Endothelial cell (in vitro differentiated cells): ENCODE data around the gene COL4A1. TPM values are rescaled to one million over a fixed set of nuclear protein-coding genes. Genes with fewer than 3 reads are reported as not detected.

Experiments
- DNase-seq: peaks from one replicate; pipeline ENCODE4 v3.0.0; 2021; ENCODE audit warnings: low spot score
- H3K27ac Mint-ChIP-seq: one replicate; pipeline ENCODE4 v1.8.0; 2021; ENCODE audit warnings: mixed read lengths, inconsistent platforms; ENCODE audit not compliant: unreplicated experiment
- H3K27me3 Mint-ChIP-seq: one replicate; pipeline ENCODE4 v1.8.0; 2021; ENCODE audit warnings: mild to moderate bottlenecking, moderate library complexity, mixed read lengths, inconsistent platforms; ENCODE audit not compliant: unreplicated experiment
- H3K36me3 Mint-ChIP-seq: one replicate; pipeline ENCODE4 v1.8.0; 2021; ENCODE audit warnings: mild to moderate bottlenecking, low read depth, mixed read lengths, inconsistent platforms; ENCODE audit not compliant: unreplicated experiment
- H3K4me1 Mint-ChIP-seq: one replicate; pipeline ENCODE4 v1.8.0; 2021; ENCODE audit warnings: mild to moderate bottlenecking, mixed read lengths, inconsistent platforms; ENCODE audit not compliant: unreplicated experiment
- H3K4me3 Mint-ChIP-seq: one replicate; pipeline ENCODE4 v1.8.0; 2021; ENCODE audit warnings: mild to moderate bottlenecking, mixed read lengths, inconsistent platforms; ENCODE audit not compliant: unreplicated experiment
- H3K9me3 Mint-ChIP-seq: one replicate; pipeline ENCODE4 v1.8.0; 2021; ENCODE audit warnings: mixed read lengths, inconsistent platforms; ENCODE audit not compliant: unreplicated experiment
- CTCF ChIP-seq: fragments of 200-600 bp; sonication (generic); IDR thresholded peaks from one replicate; pipeline ENCODE4 v1.5.0; 2021; ENCODE audit warnings: antibody characterized with exemption; ENCODE audit not compliant: unreplicated experiment
- total RNA-seq: library from RNA; stranded (reverse); fragmentation: NEBNext Ultra II Directional; extraction: Animal tissue kit (Norgen Biotek cat#: 25700); gene quantifications from one replicate; pipeline ENCODE4 v1.2.1, GENCODE V29; 2021; ENCODE audit not compliant: unreplicated experiment

COL4A1 gene
- total RNA-seq, 1 donor from 2014 or later = 2,720 TPM

DNA sequence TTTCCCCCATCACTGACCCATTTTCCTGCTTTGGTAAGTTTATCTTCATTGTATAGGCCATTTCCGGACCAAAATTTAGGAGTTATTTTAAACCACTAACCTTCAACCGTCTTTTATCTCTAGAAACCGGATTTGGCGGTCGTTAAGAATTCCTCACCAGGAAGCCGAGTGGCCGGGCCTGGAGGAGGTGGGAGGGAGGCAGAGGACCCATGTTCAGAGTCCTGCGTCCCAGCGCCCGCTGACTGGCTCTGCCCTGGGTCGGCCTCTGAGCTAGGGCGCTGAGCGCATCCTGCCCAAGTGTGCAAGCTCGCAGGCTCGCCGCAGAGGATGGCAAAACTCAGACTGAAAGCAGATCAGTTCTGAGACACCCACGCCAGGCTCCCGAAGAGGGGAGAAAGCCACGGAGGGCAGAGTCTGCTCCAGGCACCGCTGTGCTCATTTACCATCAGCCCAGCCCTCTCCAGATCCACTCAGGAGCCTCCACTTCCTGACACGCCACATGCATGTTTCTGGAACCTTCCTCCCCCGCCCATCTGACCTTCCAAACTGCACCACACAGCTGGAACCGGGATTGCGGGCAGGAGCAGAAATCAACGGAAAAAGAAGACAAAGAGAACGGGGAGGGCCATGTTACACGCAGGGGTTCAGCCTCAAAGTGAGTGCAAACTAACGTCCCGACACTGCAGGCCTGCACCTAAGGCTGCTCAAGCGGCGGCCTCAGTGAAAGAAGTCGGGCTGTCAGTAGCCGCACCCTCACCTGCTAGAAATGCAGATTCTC is 8.3 kb downstream of the COL4A1 start:
- H3K4me1 Mint-ChIP-seq = peaks cover 80% of the 10 kb centered on the region
- peaks cover 4% of the 10 kb centered on the region for H3K27me3 Mint-ChIP-seq
- DNase-seq = peak; percentile 46
- H3K36me3 Mint-ChIP-seq = peaks cover 40% of the 10 kb centered on the region
- H3K4me3 Mint-ChIP-seq = peak overlapping the region; percentile 51
- peak overlapping the region; percentile 85 for H3K27ac Mint-ChIP-seq
- no peak for TF ChIP-seq CTCF
- no peaks in the 10 kb centered on the region for H3K9me3 Mint-ChIP-seq

GRCh38 chr13:110297766-110298504 is 9.0 kb downstream of the COL4A1 start:
- H3K27ac Mint-ChIP-seq = peak overlapping the region; percentile 87

DNA sequence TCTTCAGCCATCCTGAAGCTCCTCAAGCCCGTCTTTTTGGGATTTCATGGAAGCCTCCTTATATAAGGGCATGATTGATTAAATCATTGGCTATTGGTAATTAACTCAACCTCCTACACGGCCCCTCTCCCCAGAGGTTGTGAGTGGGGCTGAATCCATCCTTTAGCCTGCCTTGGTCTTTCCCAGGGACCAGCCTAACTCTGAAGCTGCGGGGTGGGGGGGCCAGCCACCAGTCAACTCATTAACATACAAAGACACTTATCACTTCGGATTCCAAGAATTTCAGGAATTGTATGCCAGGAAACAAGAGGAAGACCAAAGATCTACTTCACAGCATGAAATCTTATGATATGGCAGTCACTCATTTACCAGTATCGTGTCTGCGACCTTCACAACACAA is 9.9 kb downstream of the COL4A1 start:
- H3K9me3 Mint-ChIP-seq = no peaks in the 10 kb centered on the region
- peaks cover 35% of the 10 kb centered on the region for H3K36me3 Mint-ChIP-seq
- peaks cover 4% of the 10 kb centered on the region for H3K27me3 Mint-ChIP-seq
- peaks cover 76% of the 10 kb centered on the region for H3K4me1 Mint-ChIP-seq
- no peak for TF ChIP-seq CTCF
- DNase-seq = no peak
- peak overlapping the region; percentile 70 for H3K4me3 Mint-ChIP-seq
- peak overlapping the region; percentile 94 for H3K27ac Mint-ChIP-seq

More at GRCh38 chr13:110297766-110298504, 9.0 kb downstream of the COL4A1 start:
- no peak overlapping the region for H3K4me3 Mint-ChIP-seq
- H3K36me3 Mint-ChIP-seq = peaks cover 33% of the 10 kb centered on the region
- no peaks in the 10 kb centered on the region for H3K9me3 Mint-ChIP-seq
- H3K27me3 Mint-ChIP-seq = peaks cover 4% of the 10 kb centered on the region
- H3K4me1 Mint-ChIP-seq = peaks cover 78% of the 10 kb centered on the region
- no peak for DNase-seq
- no peak for TF ChIP-seq CTCF

- TF ChIP-seq CTCF = no peak
- H3K9me3 Mint-ChIP-seq = no peaks in the 10 kb centered on the region
These were observed 12.3 kb downstream of the COL4A1 start for GRCh38 chr13:110294622-110295021.

DNA sequence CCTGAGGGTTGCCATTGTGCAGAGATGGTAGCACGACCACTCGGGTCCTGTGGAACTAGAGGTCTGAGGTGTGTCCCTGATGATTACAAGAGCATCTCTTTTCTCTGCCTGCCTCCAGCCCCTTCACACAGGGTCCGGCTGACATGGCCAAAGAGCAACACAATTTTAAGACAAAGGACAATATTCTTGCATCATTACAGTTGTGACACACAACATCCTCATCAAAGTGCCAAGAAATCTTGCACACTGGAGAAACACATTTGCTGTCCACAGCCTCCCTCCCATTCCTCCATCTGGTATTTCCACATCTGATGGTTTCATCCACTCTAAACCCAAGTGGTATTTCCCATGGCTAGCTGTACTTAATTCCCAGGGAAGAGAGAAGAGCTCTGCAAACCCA is 12.8 kb downstream of the COL4A1 start:
- no peaks in the 10 kb centered on the region for H3K9me3 Mint-ChIP-seq
- H3K27me3 Mint-ChIP-seq = peaks cover 14% of the 10 kb centered on the region
- peaks cover 43% of the 10 kb centered on the region for H3K36me3 Mint-ChIP-seq
- no peak for TF ChIP-seq CTCF
- no peak for DNase-seq
- H3K27ac Mint-ChIP-seq = no peak overlapping the region
- no peak overlapping the region for H3K4me3 Mint-ChIP-seq
- H3K4me1 Mint-ChIP-seq = peaks cover 77% of the 10 kb centered on the region

More at GRCh38 chr13:110294622-110295021, 12.3 kb downstream of the COL4A1 start:
- H3K27me3 Mint-ChIP-seq = peaks cover 11% of the 10 kb centered on the region
- no peak for DNase-seq
- H3K4me3 Mint-ChIP-seq = no peak overlapping the region
- peaks cover 39% of the 10 kb centered on the region for H3K36me3 Mint-ChIP-seq
- H3K4me1 Mint-ChIP-seq = peaks cover 77% of the 10 kb centered on the region
- H3K27ac Mint-ChIP-seq = no peak overlapping the region
